NCI-H1436 (cell line): ENCODE results near the gene RAP1GAP.
"Not testable (repeated sequence)": the region's sequence is repeated elsewhere in the genome, so short reads cannot be mapped to it uniquely, and the experiment has no call there.

Source experiments
- DNase-seq: peaks from one replicate; lab custom pipeline; 2025; lab: John Stamatoyannopoulos, UW

The RAP1GAP gene

DNA sequence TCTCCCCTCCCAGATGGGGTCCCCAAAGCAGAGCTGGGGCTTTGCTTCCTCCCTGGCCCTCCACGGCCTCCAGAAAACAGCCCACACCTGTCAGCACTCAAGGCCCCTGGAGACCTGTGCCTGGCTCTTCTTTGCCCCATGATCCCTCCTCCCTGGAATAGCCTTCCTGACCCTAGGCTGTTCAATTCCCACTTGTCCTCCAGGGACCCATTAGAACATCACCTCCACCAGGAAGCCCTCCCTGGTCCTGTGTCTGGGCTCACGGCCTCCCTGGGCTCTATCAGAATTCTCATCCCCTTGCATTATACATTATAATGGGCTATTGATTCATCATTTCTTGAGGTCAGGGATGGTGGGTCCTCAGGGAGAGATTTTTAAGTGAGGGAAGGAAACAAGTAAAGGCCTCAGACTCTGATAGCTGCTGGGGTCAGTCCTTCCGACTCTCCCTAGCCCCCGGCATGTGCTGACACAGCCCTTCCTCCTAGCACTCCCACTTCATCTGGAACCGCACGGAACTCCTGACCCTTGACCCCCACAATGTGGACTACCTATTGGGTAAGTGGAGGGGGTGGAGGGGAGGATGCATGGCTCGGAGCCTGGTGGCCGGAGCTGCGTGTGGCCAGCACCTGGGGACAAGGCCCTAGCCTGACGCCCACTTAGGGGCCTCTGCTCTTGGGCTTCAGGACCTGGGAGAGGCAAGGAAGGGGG is 99.2 kb downstream of the RAP1GAP start:
- no peak for DNase-seq

DNA sequence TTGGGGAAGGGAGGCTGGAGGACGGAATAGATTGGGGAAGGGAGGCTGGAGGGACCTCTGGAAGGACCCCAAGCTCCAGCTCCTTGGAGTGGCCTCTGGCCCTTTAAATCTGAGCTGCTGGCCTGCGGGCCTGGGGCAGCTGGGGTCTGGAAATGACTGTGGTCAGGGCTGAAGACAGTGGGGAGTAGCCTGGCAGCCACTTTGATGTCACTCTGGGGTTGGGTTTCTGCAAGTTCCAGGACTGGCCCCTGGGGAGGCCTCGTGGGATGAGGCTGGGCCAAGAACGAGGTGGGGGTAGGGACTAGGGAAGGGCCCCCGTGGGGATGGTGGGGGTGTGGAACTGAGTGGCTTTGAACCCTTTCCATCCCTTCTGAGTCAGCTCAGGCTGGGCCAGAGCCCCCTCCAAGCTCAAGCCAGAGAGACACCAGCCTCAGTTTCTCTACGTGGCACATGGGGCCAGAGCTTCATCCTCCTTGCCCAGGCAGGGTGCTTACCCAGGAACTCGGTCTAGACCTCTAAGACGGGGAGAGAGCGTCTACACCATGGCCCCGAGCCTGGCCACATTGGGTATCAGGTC is 100.3 kb downstream of the RAP1GAP start:
- DNase-seq = no peak

DNA sequence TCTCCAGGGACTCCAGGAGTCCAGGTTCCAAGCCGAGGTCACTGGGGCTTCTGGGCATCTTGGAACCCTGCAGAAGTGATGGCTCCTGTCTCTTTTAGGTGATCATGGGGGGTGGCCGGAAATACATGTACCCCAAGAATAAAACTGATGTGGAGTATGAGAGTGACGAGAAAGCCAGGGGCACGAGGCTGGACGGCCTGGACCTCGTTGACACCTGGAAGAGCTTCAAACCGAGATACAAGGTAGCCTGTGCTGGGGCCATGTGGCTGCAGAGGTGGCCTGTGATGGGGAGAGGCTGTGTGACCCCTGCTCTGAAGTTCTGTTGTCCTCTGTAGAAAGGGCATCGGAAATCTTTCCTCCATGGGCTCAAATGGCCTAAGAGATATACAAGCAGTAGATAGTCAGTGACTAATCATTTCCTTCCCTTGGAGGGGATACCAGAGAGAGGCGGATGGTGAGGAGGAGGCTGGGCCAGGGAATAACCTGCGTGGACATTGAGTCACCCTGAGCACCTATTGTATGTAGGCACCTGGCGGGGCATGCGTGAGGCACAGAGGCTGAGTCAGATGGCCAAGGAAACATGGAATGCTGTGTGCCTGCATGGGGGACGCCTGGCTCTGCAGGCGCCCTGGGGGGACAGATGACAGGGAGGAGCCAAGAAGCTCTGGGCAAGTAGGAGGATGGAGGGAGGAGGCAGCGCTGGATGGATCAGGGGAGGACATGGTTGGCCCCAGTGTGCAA is 101.0 kb downstream of the RAP1GAP start:
- no peak for DNase-seq

DNA sequence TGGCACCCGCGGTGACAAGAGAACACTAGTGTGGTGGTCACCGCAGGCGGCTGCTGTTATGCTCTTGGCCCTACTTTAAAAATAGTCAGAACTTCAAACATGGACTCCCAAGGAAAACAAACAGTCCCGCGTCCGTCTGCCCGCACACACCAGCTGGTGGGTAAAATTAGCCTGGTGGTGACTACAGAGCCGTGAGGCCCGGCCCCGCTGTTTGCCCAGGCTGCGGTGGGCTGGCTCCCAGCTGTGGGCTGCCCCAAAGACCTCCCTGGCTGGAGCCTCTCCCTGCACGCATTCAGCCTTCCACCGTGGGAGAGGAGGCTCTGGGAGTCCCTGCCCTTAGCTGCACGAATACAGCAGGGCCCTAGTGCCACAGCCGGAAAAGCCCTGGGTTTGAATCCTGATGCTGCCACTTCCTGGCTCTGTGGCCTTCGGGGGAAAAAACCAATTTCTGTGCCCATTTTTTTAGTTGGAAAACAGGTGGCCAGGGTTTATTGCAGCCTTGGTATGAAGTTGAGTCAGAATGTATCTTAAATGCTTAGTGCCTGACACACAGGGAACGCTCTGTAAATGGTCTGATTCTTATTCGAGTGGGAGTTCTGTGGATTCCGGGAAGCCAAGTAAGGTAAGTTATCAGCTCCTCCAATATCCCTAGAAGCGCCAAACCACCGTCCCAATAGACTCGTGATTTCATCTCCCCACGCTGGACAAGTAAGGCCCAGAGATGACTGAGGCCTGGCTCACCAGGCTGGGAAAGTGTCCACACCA is 101.7 kb downstream of the RAP1GAP start:
- no peak for DNase-seq

DNA sequence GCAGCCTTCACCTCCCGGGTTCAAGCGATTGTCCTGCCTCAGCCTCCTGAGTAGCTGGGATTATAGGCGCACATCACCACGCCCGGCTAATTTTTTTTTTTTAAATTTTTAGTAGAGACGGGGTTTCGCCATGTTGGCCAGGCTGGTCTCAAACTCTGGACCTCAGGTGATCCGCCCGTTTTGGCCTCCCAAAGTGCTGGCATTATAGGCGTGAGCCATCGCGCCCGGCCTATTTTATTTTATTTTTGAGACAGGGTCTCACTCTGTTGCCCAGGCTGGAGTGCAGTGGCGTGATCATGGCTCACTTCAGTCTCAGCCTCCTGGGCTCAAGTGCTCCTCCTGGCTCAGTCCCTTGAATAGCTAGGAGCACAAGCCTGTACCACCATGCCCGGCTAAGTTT is 102.8 kb downstream of the RAP1GAP start:
- not testable (repeated sequence) for DNase-seq

DNA sequence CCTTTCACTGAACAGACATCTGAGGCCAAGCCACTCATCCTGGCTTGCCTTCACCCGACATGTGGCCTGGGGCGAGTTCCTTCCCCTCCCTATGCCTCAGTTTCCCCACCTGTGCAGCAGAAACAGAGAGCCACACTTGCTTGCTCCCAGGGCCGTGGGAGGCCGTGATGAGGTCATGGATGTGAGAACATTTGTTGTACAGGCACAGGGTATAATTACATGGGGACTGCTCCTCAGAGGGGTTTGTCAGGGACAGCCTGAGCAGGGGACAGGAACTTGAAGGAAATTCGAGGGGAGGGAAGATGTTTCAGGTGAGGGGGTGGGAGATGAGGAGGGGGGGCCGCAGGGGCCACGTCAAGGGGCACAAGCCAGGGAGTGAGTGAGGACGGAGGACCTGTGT is 103.9 kb downstream of the RAP1GAP start:
- DNase-seq = no peak

DNA sequence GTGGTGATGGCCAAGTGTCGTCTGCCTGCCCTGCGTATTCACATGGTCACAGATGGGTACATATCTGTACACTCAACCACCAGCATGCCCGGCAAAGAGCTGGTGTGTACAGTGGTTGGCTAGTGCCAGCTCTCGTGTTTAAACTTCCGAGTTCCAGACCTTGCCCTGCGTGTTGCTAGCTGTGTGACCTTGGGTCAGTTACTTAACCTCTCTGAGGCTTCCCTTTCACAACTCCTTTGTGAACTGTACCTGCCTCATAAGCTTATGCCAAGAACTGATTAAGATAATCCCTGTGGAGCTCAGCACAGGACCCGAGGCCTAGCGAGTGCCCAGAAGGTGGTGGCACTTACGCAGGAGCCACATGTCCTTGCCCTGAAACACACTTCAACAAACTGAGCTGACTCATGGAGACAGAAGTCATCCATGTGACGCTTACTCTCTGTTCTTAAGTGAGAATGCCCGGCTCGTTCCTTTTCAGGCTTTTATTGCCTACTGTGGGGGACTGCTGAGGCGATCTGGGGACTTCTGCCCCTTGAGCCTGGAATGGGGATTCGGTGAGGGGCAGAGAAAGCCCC is 104.5 kb downstream of the RAP1GAP start:
- DNase-seq = no peak

DNA sequence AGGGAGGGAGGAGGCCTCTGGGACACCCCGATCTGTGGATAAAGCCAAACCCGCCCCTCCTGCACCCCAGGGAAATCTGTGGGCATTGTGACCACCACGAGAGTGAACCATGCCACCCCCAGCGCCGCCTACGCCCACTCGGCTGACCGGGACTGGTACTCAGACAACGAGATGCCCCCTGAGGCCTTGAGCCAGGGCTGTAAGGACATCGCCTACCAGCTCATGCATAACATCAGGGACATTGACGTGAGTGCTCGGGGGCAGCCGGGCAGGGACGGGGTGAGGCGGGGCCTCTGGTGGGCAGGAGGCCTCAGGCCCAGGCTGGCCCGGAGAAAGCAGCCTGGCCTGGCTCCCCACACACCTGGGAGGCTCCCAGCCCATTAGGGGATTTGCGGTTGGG is 105.2 kb downstream of the RAP1GAP start:
- DNase-seq = no peak

DNA sequence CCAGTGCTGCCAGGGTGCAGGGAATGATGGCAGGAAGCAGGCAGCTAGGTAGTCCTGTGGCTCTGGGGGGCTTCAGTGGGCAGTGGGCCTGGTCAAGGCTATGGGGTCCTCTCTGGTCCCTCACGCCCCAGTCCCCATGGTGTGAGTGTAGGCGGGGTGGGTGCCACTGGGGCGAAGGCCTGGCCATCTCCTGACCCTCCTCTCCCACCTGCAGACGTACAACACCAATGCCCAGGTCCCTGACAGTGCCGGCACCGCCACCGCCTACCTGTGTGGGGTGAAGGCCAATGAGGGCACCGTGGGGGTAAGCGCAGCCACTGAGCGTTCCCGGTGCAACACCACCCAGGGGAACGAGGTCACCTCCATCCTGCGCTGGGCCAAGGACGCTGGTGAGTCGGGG is 106.3 kb downstream of the RAP1GAP start:
- no peak for DNase-seq

DNA sequence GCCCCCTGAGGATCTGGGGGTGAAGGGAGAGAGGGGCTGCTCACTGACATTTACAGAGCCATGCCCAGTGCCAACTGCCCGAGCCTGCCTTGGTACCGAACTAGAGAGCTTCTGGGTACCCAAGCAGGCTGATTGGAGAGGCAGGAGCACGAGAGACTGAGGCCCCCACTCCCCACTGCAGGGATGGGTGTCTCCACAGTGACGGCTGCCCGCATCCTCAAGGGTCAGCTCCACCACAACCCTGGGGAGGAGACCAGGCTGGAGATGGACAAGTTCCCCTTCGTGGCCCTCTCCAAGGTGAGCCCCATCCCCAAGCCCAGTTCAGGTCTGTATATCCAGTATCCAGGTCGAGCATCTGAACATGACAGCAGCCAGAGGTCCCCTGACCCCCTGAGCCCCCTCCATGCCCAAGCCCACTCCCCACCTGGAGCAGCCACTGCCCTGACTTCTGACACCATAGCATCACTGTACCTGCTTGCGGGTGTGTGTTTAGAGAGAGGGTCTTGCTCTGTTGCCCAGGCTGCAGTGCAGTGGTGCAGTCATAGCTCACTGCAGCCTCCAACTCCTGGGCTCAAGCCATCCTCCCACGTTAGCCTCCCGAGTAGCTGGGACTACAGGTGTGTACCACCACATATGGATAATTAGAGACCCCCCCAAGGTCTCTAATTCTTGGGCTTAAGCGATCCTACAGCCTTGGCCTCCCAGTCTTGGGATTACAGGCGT is 108.1 kb downstream of the RAP1GAP start:
- no peak for DNase-seq

DNA sequence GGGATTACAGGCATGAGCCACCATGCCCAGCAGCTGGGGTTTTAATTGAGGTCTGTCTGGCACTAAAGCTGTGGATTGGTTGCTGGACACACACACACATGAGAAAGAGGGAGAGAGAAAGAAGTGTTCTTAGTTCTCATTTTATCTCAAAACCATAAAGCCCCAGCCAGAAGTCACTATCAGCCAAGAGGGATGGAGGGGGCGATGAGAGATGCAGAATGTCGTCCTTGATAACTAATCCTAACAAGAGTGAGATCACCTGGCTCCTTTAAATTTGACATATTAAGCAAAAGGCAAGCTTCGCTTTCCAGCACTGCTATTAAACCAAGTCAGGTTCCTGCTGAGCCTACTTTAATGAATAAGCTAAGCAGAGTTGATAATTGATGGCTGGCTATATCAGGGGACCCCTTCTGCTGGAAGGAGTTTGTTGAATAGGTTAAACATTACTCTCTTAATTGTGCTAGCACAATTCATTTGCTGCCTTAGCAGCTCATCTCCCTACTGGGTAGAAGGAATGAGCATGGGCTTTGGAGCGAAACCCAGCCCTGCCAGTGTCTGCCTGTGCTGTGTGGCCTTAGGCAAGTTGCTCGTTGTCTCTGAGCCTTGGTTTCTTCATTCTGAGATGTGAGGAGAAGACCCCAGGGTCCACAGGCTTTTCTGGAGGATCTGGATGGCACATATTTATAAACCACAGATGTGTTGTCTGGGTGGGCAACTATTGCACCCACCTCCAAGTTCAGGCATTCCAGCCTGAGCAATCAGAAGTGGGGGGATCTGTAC is 109.2 kb downstream of the RAP1GAP start:
- no peak for DNase-seq

DNA sequence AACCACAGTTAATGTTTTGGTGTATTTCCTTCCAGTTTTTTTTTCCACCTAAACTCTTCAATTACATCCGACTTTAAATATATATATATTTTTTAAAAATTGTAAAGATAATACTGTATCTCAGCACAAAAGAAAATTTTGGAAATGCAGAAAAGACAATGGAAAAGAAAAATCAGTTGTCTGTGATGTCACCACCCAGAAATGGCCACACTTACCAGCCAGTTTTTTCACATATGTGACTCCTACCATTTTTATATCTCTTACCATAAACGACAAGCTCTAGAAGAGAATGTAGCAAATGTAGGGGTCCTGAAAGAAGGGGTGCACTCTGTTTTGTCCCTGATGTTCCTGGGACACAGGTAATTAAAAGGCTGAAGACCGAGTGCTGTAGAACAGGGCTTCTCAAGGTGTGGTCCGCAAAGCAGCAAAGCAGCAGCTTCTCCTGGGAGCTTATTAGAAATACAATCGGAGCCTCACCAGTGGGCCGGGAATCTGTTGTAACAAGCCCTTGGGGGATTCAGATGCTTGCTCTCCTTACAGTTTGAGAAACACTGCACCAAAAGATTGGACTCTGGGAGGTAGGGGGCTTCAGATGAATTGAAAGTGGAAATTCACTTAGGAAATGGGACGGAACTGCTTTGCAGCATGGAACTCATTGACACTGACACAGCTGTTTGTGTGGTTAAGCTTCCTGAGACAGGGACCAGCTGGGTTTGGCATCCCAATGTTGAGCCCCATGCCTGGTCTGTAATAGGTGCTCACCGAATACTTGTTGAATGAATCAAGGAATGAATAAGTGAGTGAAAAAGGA is 115.8 kb downstream of the RAP1GAP start:
- DNase-seq = peak; percentile 12

DNA sequence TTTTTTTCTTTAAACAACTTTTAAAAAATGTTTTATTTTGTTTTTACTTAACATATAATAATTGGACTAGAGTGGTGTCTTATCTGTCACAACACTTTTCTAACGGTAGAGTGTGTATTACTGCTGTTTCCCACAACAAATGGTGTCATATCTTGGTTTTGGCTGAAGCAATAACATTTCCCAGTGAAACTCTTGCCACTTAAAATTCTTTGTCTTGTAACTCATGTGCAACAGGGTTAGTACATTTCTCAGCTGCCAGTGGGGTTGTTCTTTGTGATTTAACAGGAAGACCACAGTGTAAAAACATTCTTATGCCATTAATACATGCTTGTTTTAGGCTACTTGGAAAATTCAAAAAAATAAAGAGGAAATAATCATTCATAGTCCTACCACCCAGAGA is 116.4 kb downstream of the RAP1GAP start:
- no peak for DNase-seq

DNA sequence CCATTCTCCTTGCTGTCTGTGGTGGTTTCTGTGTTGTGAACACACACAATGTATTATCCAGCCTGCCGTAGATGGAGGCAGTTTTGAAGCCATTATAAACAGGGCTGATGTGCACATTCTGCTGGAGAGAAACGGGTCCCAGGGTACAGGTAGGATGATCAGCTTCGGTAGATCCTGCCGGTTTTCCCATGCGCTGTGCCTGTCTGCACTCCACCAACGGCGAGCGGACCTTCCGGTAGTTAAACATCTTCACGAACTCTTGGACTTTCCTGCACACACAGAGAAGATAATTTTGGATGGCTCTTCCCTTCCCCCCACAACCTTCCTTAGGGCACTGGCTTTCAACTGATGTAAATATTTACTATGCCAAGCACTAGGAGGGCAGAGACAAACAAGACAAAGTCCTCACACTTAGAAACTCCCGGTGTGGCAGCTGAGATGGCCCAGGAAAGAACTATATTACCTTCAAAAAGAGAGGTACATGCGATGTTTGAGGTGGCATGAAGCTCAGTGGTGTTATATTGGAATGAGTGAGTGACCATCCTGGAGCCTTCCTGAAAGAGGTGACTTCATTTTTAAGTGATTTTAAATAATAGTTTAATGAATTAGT is 118.2 kb downstream of the RAP1GAP start:
- DNase-seq = no peak

DNA sequence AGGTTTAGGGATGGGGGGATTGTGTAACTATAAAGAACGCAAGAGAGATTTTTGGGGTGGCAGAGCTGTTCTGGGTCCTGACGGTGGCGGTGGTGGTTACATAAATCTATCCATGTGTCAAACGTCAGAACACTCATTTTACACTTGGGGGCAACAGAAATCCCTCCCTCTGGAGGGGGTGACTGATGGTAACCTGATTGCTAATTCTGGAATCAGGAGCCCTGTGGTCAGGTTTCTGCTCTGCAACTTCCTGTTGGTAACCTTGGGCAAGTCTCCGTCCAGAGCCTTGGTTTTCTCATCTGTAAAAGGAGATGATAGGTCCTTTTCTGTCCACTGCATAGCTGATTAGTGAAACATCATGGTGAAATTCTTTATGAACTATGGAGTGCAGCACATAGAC is 119.1 kb downstream of the RAP1GAP start:
- no peak for DNase-seq

DNA sequence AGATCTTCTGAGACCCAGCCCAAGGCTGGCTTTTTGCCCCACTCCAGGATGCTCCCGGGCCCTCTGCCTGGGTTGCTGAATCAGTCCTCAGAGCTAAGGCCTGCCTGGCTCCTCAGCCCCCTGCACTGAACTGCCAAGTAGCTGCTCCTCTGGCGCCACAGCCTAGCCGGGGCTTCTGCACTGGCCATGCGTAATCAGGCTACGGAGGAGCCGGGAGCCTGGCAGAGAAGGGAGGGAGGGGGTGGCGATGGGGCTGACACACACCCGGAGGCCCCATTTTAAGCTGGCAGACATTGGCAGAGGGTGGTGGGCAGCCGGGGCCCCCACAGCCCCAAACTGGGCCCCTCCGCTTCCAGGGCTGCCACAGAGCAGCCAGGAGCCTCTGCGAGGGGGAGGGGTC is 121.3 kb downstream of the RAP1GAP start:
- DNase-seq = no peak
